ENCODE data around the gene CFAP251. TPM values are rescaled to one million over a fixed set of nuclear protein-coding genes. Genes with fewer than 3 reads are reported as not detected.

CFAP251 gene
- total RNA-seq, 1 experiment from 2014 or later = 2.6 TPM

DNA sequence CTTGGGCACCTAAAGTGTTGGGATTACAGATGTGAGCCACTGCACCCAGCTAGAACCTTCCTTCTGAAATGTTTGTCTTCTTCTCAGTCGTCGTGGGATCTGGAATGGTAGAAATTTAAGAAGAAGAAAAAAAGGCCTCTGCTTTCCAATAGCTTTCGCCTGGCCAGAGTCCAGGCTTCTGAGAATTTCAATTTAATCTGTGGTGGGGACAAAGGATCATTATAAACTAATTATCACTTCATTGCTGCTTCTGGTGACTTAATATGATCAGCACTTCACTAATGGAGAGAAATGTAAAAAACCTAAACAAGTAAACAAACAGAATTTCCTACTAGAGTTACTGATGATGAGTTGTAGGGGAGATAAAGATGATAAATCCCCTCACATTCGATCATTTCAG lies 51.3 kb downstream of the CFAP251 start:
- Histone ChIP-seq H3K4me3 (replicated peaks in 1 of 2; ENCODE audit: low read depth in 1 of 2, low read length in 2 of 2) (no peak overlapping the region), H4K20me1 (ENCODE audit: insufficient read depth) (no peaks in the 10 kb centered on the region), H2AFZ (ENCODE audit: low read depth, low read length, poor library complexity, severe bottlenecking) (no peak overlapping the region), H3K9me2 (ENCODE audit: insufficient read depth) (no peaks in the 10 kb centered on the region), H3K27me3 (ENCODE audit: insufficient read depth, low read length) (no peaks in the 10 kb centered on the region), H3K4me1 (ENCODE audit: control insufficient read depth in 1 of 2, insufficient read depth in 2 of 2, low read length in 2 of 2) (peaks cover 0 to 6% of the 10 kb centered on the region in 2 experiments; a peak in 1 of 4 replicates), H3K27ac (ENCODE audit: low read depth, low read length) (no peak overlapping the region), H3K9ac (ENCODE audit: low read length) (no peak overlapping the region), H3K9me3 (ENCODE audit: control insufficient read depth in 1 of 2, insufficient read depth in 1 of 2, low read depth in 1 of 2, low read length in 2 of 2) (no peaks in the 10 kb centered on the region), H3K36me3 (ENCODE audit: control insufficient read depth in 1 of 2, insufficient read depth in 2 of 2, low read length in 2 of 2) (no peaks in the 10 kb centered on the region), H3K4me2 (ENCODE audit: low read length) (no peak overlapping the region), H3K79me2 (ENCODE audit: insufficient read depth, low read length) (no peaks in the 10 kb centered on the region)
- ChIA-PET POLR2A (no interaction called here), CTCF (no interaction called here), RAD21 (ENCODE audit: low non-redundant PET in 1 of 2, low total read pairs in 2 of 2, uncharacterized antibody in 2 of 2, unreplicated experiment in 2 of 2) (no interaction called here)
- intact Hi-C loops (cut with micrococcal nuclease) = no loop called here
- TF ChIP-seq ELF1 (IDR thresholded peaks at IDR 0.05; ENCODE audit: borderline replicate concordance, low read depth) (no peak), CTCF (IDR thresholded peaks at IDR 0.05 in 2 of 3, conservative IDR thresholded peaks at IDR 0.05 in 1 of 3; ENCODE audit: borderline replicate concordance in 1 of 3, insufficient read depth in 1 of 3, low read depth in 2 of 3, low read length in 2 of 3) (no peak), REST (IDR thresholded peaks at IDR 0.05; ENCODE audit: low read depth) (no peak), YY1 (IDR thresholded peaks at IDR 0.05; ENCODE audit: extremely low read depth, insufficient replicate concordance, low read depth, low read length) (no peak), CEBPB (IDR thresholded peaks at IDR 0.05; ENCODE audit: low read depth) (no peak), CBX3 (IDR thresholded peaks at IDR 0.05; ENCODE audit: low read depth) (no peak), EGR1 (IDR thresholded peaks at IDR 0.05; ENCODE audit: low read depth) (no peak), POLR2A (IDR thresholded peaks at IDR 0.05; ENCODE audit: borderline replicate concordance, extremely low read depth, insufficient read depth, insufficient read length) (no peak), SP1 (IDR thresholded peaks at IDR 0.05; ENCODE audit: low read depth) (no peak), ATF3 (IDR thresholded peaks at IDR 0.05) (no peak), EZH2 (IDR thresholded peaks at IDR 0.05) (no peak), TCF7L2 (IDR thresholded peaks at IDR 0.05; ENCODE audit: borderline replicate concordance, extremely low read depth, insufficient read depth, insufficient read length) (no peak), FOSL1 (IDR thresholded peaks at IDR 0.05; ENCODE audit: low read depth) (no peak), SIN3A (IDR thresholded peaks at IDR 0.05; ENCODE audit: low read depth) (no peak), JUND (IDR thresholded peaks at IDR 0.05) (no peak), POLR2AphosphoS5 (IDR thresholded peaks at IDR 0.05; ENCODE audit: low read depth, low read length) (no peak)
- TF ChIP-seq, protein P1, sequence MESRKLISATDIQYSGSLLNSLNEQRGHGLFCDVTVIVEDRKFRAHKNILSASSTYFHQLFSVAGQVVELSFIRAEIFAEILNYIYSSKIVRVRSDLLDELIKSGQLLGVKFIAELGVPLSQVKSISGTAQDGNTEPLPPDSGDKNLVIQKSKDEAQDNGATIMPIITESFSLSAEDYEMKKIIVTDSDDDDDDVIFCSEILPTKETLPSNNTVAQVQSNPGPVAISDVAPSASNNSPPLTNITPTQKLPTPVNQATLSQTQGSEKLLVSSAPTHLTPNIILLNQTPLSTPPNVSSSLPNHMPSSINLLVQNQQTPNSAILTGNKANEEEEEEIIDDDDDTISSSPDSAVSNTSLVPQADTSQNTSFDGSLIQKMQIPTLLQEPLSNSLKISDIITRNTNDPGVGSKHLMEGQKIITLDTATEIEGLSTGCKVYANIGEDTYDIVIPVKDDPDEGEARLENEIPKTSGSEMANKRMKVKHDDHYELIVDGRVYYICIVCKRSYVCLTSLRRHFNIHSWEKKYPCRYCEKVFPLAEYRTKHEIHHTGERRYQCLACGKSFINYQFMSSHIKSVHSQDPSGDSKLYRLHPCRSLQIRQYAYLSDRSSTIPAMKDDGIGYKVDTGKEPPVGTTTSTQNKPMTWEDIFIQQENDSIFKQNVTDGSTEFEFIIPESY (IDR thresholded peaks at IDR 0.05; ENCODE audit: extremely low read depth, insufficient replicate concordance, low read length) = no peak
- no TSS peak for BruUV-seq (replicated peaks)
- ATAC-seq = no peak
- no peak for DNase-seq (ENCODE audit: low read depth, low spot score)

All from HCT116 (cell line).